ENCODE measurements around the gene RAPGEF4.

The RAPGEF4 gene

GRCh38 chr2:172962082-172962481 is 226.4 kb downstream of the RAPGEF4 start:
- Histone ChIP-seq H3K4me2 (ENCODE audit: low read length) (no peak overlapping the region), H3K9me2 (replicated peaks; ENCODE audit: control insufficient read depth, low read length) (no peaks in the 10 kb centered on the region), H3K36me3 (ENCODE audit: control insufficient read depth, low read length) (no peaks in the 10 kb centered on the region), H4K20me1 (ENCODE audit: control insufficient read depth, insufficient read depth, low read depth, low read length) (no peaks in the 10 kb centered on the region), H3K9me3 (ENCODE audit: control insufficient read depth, insufficient read depth, low read length) (no peaks in the 10 kb centered on the region), H3K4me1 (ENCODE audit: control insufficient read depth, low read length) (no peaks in the 10 kb centered on the region), H3K27me3 (ENCODE audit: control insufficient read depth, low read length) (peaks cover 17% of the 10 kb centered on the region; the same call in 1 of the 2 replicates), H3K79me2 (ENCODE audit: control insufficient read depth, low read length) (no peaks in the 10 kb centered on the region), H3K27ac (ENCODE audit: low read depth, low read length) (no peak overlapping the region), H3K4me3 (ENCODE audit: low read length) (no peak overlapping the region), H3F3A (ENCODE audit: control insufficient read depth, insufficient read depth) (no peaks in the 10 kb centered on the region)
- no peak for TF ChIP-seq CTCF (IDR thresholded peaks at IDR 0.05; ENCODE audit: low read depth, low read length, poor library complexity, severe bottlenecking)
- no peak for TF ChIP-seq EZH2phosphoT487 (IDR thresholded peaks at IDR 0.05; ENCODE audit: borderline replicate concordance, low read length)

- Histone ChIP-seq H3K9me3 (ENCODE audit: control insufficient read depth, insufficient read depth, low read length) (no peaks in the 10 kb centered on the region), H3K9me2 (replicated peaks; ENCODE audit: control insufficient read depth, low read length) (no peaks in the 10 kb centered on the region), H3K4me1 (ENCODE audit: control insufficient read depth, low read length) (no peaks in the 10 kb centered on the region), H3K27ac (ENCODE audit: low read depth, low read length) (no peak overlapping the region), H3K4me2 (ENCODE audit: low read length) (no peak overlapping the region), H3K79me2 (ENCODE audit: control insufficient read depth, low read length) (no peaks in the 10 kb centered on the region), H3K27me3 (ENCODE audit: control insufficient read depth, low read length) (peaks cover 17% of the 10 kb centered on the region; the same call in 1 of the 2 replicates), H3F3A (ENCODE audit: control insufficient read depth, insufficient read depth) (no peaks in the 10 kb centered on the region), H3K4me3 (ENCODE audit: low read length) (no peak overlapping the region), H4K20me1 (ENCODE audit: control insufficient read depth, insufficient read depth, low read depth, low read length) (no peaks in the 10 kb centered on the region), H3K36me3 (ENCODE audit: control insufficient read depth, low read length) (no peaks in the 10 kb centered on the region)
- TF ChIP-seq CTCF (IDR thresholded peaks at IDR 0.05; ENCODE audit: low read depth, low read length, poor library complexity, severe bottlenecking): no peak
- no peak for TF ChIP-seq EZH2phosphoT487 (IDR thresholded peaks at IDR 0.05; ENCODE audit: borderline replicate concordance, low read length)
Observed at GRCh38 chr2:172962824-172963223, 227.2 kb downstream of the RAPGEF4 start.

- no peak overlapping the region for H3K4me2 ChIP-seq (ENCODE audit: low read length)
- peaks cover 22% of the 10 kb centered on the region for H3K27me3 ChIP-seq (ENCODE audit: control insufficient read depth, low read length)
- H3K4me3 ChIP-seq (ENCODE audit: low read length): no peak overlapping the region
- H3K4me1 ChIP-seq (ENCODE audit: control insufficient read depth, low read length): no peaks in the 10 kb centered on the region
- TF ChIP-seq CTCF (IDR thresholded peaks at IDR 0.05; ENCODE audit: low read depth, low read length, poor library complexity, severe bottlenecking): no peak
- no peak for TF ChIP-seq EZH2phosphoT487 (IDR thresholded peaks at IDR 0.05; ENCODE audit: borderline replicate concordance, low read length)
- no peaks in the 10 kb centered on the region for H4K20me1 ChIP-seq (ENCODE audit: control insufficient read depth, insufficient read depth, low read depth, low read length)
- no peak overlapping the region for H3K27ac ChIP-seq (ENCODE audit: low read depth, low read length)
- no peaks in the 10 kb centered on the region for H3F3A ChIP-seq (ENCODE audit: control insufficient read depth, insufficient read depth)
- no peaks in the 10 kb centered on the region for H3K9me3 ChIP-seq (ENCODE audit: control insufficient read depth, insufficient read depth, low read length)
- no peaks in the 10 kb centered on the region for H3K9me2 ChIP-seq (replicated peaks; ENCODE audit: control insufficient read depth, low read length)
- no peaks in the 10 kb centered on the region for H3K36me3 ChIP-seq (ENCODE audit: control insufficient read depth, low read length)
- no peaks in the 10 kb centered on the region for H3K79me2 ChIP-seq (ENCODE audit: control insufficient read depth, low read length)
Observed at GRCh38 chr2:172964511-172965139, 229.0 kb downstream of the RAPGEF4 start.
